HepG2 (cell line): ENCODE results near the gene TAS2R60.

Source experiments
- BRD4 ChIP-seq: sonication (generic); formaldehyde crosslinking; IDR thresholded peaks from 2 replicates; pipeline ENCODE4 v1.4.0; 2020; ENCODE audit warnings: missing genetic modification reagents
- CC2D1A ChIP-seq: sonication (generic); formaldehyde crosslinking; IDR thresholded peaks from 2 replicates; pipeline ENCODE4 v1.8.1; 2023; ENCODE audit warnings: mild to moderate bottlenecking, missing genetic modification reagents
- HDAC1 ChIP-seq: sonication (generic); formaldehyde crosslinking; IDR thresholded peaks from 2 replicates; pipeline ENCODE4 v1.5.1; 2020; ENCODE audit warnings: mild to moderate bottlenecking, missing genetic modification reagents
- KAT8 ChIP-seq: IDR thresholded peaks from 2 replicates; pipeline ENCODE4 v1.6.1; 2016; ENCODE audit warnings: missing genetic modification reagents, missing compliant biosample characterization
- KLF6 ChIP-seq: IDR thresholded peaks from 2 replicates; pipeline ENCODE4 v1.8.0; 2016; ENCODE audit warnings: missing biosample characterization, missing genetic modification reagents
- MEF2D ChIP-seq: sonication (generic); formaldehyde crosslinking; IDR thresholded peaks from 2 replicates; pipeline ENCODE4 v1.5.1; 2020; ENCODE audit warnings: mild to moderate bottlenecking, missing genetic modification reagents
- MYC ChIP-seq: sonication (generic); formaldehyde crosslinking; IDR thresholded peaks from 2 replicates; pipeline ENCODE4 v1.9.0; 2021; ENCODE audit warnings: missing genetic modification reagents, borderline replicate concordance
- NFE2L1 ChIP-seq: sonication (generic); formaldehyde crosslinking; IDR thresholded peaks from 2 replicates; pipeline ENCODE4 v1.4.0; 2020; ENCODE audit warnings: missing genetic modification reagents, mild to moderate bottlenecking, borderline replicate concordance
- RFX5 ChIP-seq: IDR thresholded peaks from 2 replicates; pipeline ENCODE4 v1.6.1; 2011; ENCODE audit warnings: low read depth, low read length, improper control_type of control experiment
- SETDB1 ChIP-seq: sonication (generic); formaldehyde crosslinking; IDR thresholded peaks from 2 replicates; pipeline ENCODE4 v1.5.1; 2020; ENCODE audit warnings: missing genetic modification reagents, mild to moderate bottlenecking, borderline replicate concordance
- SIN3A ChIP-seq: IDR thresholded peaks from 2 replicates; pipeline ENCODE4 v1.6.1; 2011; ENCODE audit warnings: low read depth, mild to moderate bottlenecking, control low read depth, low read length, borderline replicate concordance
- TF ChIP-seq, protein P1 (sequence below): sonication (generic); formaldehyde crosslinking; IDR thresholded peaks from 2 replicates; pipeline ENCODE4 v1.5.1; 2020; ENCODE audit warnings: missing genetic modification reagents, mild to moderate bottlenecking, borderline replicate concordance

DNA sequence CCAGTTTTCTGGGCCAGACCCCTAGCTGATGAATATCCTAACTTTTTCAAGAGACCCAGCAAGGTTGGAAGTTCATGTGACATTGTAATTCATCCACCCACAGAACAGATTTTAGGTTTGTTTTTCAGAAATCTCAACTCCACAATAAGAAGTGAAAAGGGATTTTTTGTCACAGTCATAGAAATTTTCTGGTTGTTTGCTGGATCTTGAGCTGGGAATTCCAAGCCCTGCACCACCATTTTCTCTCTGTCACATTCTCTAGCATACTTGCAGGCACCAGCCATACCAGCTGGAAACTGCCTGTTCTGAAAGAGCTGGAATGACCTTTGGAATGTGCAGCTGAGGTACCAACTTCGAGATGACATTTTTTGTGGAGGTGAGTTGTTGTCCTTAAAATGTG, 8.5 kb downstream of the TAS2R60 start:
- TF ChIP-seq HDAC1 (CRISPR knock-in tag) (no peak), SETDB1 (no peak), NFE2L1 (CRISPR knock-in tag) (no peak), BRD4 (CRISPR knock-in tag) (no peak), MEF2D (CRISPR knock-in tag) (no peak), KLF6 (no peak), KAT8 (CRISPR knock-in tag) (no peak), SIN3A (no peak), CC2D1A (CRISPR knock-in tag) (no peak), MYC (no peak), RFX5 (no peak)
- TF ChIP-seq, protein P1, sequence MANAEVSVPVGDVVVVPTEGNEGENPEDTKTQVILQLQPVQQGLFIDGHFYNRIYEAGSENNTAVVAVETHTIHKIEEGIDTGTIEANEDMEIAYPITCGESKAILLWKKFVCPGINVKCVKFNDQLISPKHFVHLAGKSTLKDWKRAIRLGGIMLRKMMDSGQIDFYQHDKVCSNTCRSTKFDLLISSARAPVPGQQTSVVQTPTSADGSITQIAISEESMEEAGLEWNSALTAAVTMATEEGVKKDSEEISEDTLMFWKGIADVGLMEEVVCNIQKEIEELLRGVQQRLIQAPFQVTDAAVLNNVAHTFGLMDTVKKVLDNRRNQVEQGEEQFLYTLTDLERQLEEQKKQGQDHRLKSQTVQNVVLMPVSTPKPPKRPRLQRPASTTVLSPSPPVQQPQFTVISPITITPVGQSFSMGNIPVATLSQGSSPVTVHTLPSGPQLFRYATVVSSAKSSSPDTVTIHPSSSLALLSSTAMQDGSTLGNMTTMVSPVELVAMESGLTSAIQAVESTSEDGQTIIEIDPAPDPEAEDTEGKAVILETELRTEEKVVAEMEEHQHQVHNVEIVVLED (CRISPR knock-in tag): no peak
